ENCODE measurements around the gene NTRK2. TPM values are rescaled to one million over a fixed set of nuclear protein-coding genes. Genes with fewer than 3 reads are reported as not detected.

Gene NTRK2
- polyA plus RNA-seq, 1 experiment = 2.0 TPM

- DNase-seq (ENCODE audit: low read depth) = no peak
- H3K36me3 ChIP-seq (ENCODE audit: control insufficient read depth, insufficient read depth, low read length) = no peaks in the 10 kb centered on the region
- TF ChIP-seq CTCF (IDR thresholded peaks at IDR 0.05; ENCODE audit: insufficient read depth, low read depth, low read length) = no peak
- H3K4me3 ChIP-seq (ENCODE audit: low read depth, low read length) = no peak overlapping the region
- no peaks in the 10 kb centered on the region for H3K27me3 ChIP-seq (ENCODE audit: control insufficient read depth, insufficient read depth, low read length)
- ChIA-PET CTCF (no interaction called here), POLR2A (no interaction called here)
Measured at GRCh38 chr9:84642553-84643141, 26.9 kb upstream of the NTRK2 start.

- TF ChIP-seq CTCF (IDR thresholded peaks at IDR 0.05; ENCODE audit: insufficient read depth, low read depth, low read length) = no peak
- Histone ChIP-seq H3K27me3 (ENCODE audit: control insufficient read depth, insufficient read depth, low read length) (no peaks in the 10 kb centered on the region), H3K4me3 (ENCODE audit: low read depth, low read length) (no peak overlapping the region), H3K36me3 (ENCODE audit: control insufficient read depth, insufficient read depth, low read length) (no peaks in the 10 kb centered on the region)
- no peak for DNase-seq (ENCODE audit: low read depth)
- ChIA-PET POLR2A (no interaction called here), CTCF (no interaction called here)
Measured at GRCh38 chr9:84647699-84648098, 21.8 kb upstream of the NTRK2 start.

GRCh38 chr9:84652496-84653120 is 16.9 kb upstream of the NTRK2 start:
- TF ChIP-seq CTCF (IDR thresholded peaks at IDR 0.05; ENCODE audit: insufficient read depth, low read depth, low read length) = no peak
- CTCF ChIA-PET = interaction anchor here (0.8 kb wide), 1 partner anchor 45 kb away, joined by 4 read pairs; no protein-coding TSS in a partner anchor
- DNase-seq (ENCODE audit: low read depth) = no peak
- no peaks in the 10 kb centered on the region for H3K27me3 ChIP-seq (ENCODE audit: control insufficient read depth, insufficient read depth, low read length)
- no peak overlapping the region for H3K4me3 ChIP-seq (ENCODE audit: low read depth, low read length)
- POLR2A ChIA-PET = no interaction called here
- no peaks in the 10 kb centered on the region for H3K36me3 ChIP-seq (ENCODE audit: control insufficient read depth, insufficient read depth, low read length)

GRCh38 chr9:84655447-84655846 is 14.1 kb upstream of the NTRK2 start:
- Histone ChIP-seq H3K4me3 (ENCODE audit: low read depth, low read length) (no peak overlapping the region), H3K27me3 (ENCODE audit: control insufficient read depth, insufficient read depth, low read length) (no peaks in the 10 kb centered on the region), H3K36me3 (ENCODE audit: control insufficient read depth, insufficient read depth, low read length) (no peaks in the 10 kb centered on the region)
- no peak for TF ChIP-seq CTCF (IDR thresholded peaks at IDR 0.05; ENCODE audit: insufficient read depth, low read depth, low read length)
- no peak for DNase-seq (ENCODE audit: low read depth)
- POLR2A ChIA-PET = no interaction called here
- CTCF ChIA-PET = no interaction called here

GRCh38 chr9:84659313-84659712 is 10.2 kb upstream of the NTRK2 start:
- Histone ChIP-seq H3K36me3 (ENCODE audit: control insufficient read depth, insufficient read depth, low read length) (no peaks in the 10 kb centered on the region), H3K4me3 (ENCODE audit: low read depth, low read length) (no peak overlapping the region), H3K27me3 (ENCODE audit: control insufficient read depth, insufficient read depth, low read length) (no peaks in the 10 kb centered on the region)
- ChIA-PET POLR2A (no interaction called here), CTCF (no interaction called here)
- TF ChIP-seq CTCF (IDR thresholded peaks at IDR 0.05; ENCODE audit: insufficient read depth, low read depth, low read length) = no peak
- no peak for DNase-seq (ENCODE audit: low read depth)
